ENCODE measurements around the gene SACM1L. TPM values are rescaled to one million over a fixed set of nuclear protein-coding genes. Genes with fewer than 3 reads are reported as not detected.

Gene SACM1L
- total RNA-seq, 1 donor from 2014 or later = 39.4 TPM

GRCh38 chr3:45677841-45678240, 11.4 kb upstream of the SACM1L start:
- TF ChIP-seq, protein P1, sequence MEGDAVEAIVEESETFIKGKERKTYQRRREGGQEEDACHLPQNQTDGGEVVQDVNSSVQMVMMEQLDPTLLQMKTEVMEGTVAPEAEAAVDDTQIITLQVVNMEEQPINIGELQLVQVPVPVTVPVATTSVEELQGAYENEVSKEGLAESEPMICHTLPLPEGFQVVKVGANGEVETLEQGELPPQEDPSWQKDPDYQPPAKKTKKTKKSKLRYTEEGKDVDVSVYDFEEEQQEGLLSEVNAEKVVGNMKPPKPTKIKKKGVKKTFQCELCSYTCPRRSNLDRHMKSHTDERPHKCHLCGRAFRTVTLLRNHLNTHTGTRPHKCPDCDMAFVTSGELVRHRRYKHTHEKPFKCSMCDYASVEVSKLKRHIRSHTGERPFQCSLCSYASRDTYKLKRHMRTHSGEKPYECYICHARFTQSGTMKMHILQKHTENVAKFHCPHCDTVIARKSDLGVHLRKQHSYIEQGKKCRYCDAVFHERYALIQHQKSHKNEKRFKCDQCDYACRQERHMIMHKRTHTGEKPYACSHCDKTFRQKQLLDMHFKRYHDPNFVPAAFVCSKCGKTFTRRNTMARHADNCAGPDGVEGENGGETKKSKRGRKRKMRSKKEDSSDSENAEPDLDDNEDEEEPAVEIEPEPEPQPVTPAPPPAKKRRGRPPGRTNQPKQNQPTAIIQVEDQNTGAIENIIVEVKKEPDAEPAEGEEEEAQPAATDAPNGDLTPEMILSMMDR (IDR thresholded peaks at IDR 0.05; ENCODE audit: insufficient read depth, low read depth, low read length) = no peak
- no peak for TF ChIP-seq EZH2 (IDR thresholded peaks at IDR 0.05; ENCODE audit: insufficient read depth, low read length)
- DNase-seq (ENCODE audit: low read depth) (no peak), FAIRE-seq (no peak)
- H3K36me3 Mint-ChIP-seq (ENCODE audit: low read depth, unreplicated experiment) = peaks cover 34% of the 10 kb centered on the region
- Histone ChIP-seq H3K4me1 (ENCODE audit: insufficient read depth, low read length) (no peaks in the 10 kb centered on the region), H3K36me3 (ENCODE audit: insufficient read depth, low read length) (peaks cover 8% of the 10 kb centered on the region), H3K9ac (ENCODE audit: low read length) (no peak overlapping the region), H3K4me2 (ENCODE audit: low read length) (no peak overlapping the region), H3K27me3 (ENCODE audit: insufficient read depth, low read length) (no peaks in the 10 kb centered on the region), H2AFZ (ENCODE audit: low read depth, low read length) (no peak overlapping the region), H3K27ac (ENCODE audit: low read depth, low read length) (no peak overlapping the region), H3K9me3 (ENCODE audit: insufficient read depth, low read depth, low read length) (peaks cover 1% of the 10 kb centered on the region), H4K20me1 (ENCODE audit: insufficient read depth, low read length) (no peaks in the 10 kb centered on the region), H3K79me2 (ENCODE audit: insufficient read depth, low read length) (no peaks in the 10 kb centered on the region), H3K4me3 (ENCODE audit: insufficient read depth, low read depth, low read length) (no peak overlapping the region)
- no peaks in the 10 kb centered on the region for H3K9me3 Mint-ChIP-seq (ENCODE audit: unreplicated experiment)
- H3K27ac Mint-ChIP-seq (ENCODE audit: unreplicated experiment) = peak overlapping the region; percentile 78
- peaks cover 17% of the 10 kb centered on the region for H3K4me1 Mint-ChIP-seq (ENCODE audit: low read depth, unreplicated experiment)
- no peaks in the 10 kb centered on the region for H3K27me3 Mint-ChIP-seq (ENCODE audit: low read depth, unreplicated experiment)
- H3K4me3 Mint-ChIP-seq (ENCODE audit: unreplicated experiment) = no peak overlapping the region

- Mint-ChIP-seq H3K36me3 (ENCODE audit: low read depth, unreplicated experiment) (peaks cover 24% of the 10 kb centered on the region), H3K4me3 (ENCODE audit: unreplicated experiment) (no peak overlapping the region), H3K27me3 (ENCODE audit: low read depth, unreplicated experiment) (no peaks in the 10 kb centered on the region), H3K9me3 (ENCODE audit: unreplicated experiment) (no peaks in the 10 kb centered on the region), H3K4me1 (ENCODE audit: low read depth, unreplicated experiment) (peaks cover 17% of the 10 kb centered on the region), H3K27ac (ENCODE audit: unreplicated experiment) (peak overlapping the region; percentile 26)
- TF ChIP-seq, protein P1 (IDR thresholded peaks at IDR 0.05; ENCODE audit: insufficient read depth, low read depth, low read length) = no peak
- no peak for TF ChIP-seq EZH2 (IDR thresholded peaks at IDR 0.05; ENCODE audit: insufficient read depth, low read length)
- Histone ChIP-seq H2AFZ (ENCODE audit: low read depth, low read length) (no peak overlapping the region), H3K27ac (ENCODE audit: low read depth, low read length) (no peak overlapping the region), H3K27me3 (ENCODE audit: insufficient read depth, low read length) (no peaks in the 10 kb centered on the region), H3K79me2 (ENCODE audit: insufficient read depth, low read length) (no peaks in the 10 kb centered on the region), H3K36me3 (ENCODE audit: insufficient read depth, low read length) (peaks cover 2% of the 10 kb centered on the region), H3K4me3 (ENCODE audit: insufficient read depth, low read depth, low read length) (no peak overlapping the region), H4K20me1 (ENCODE audit: insufficient read depth, low read length) (no peaks in the 10 kb centered on the region), H3K9ac (ENCODE audit: low read length) (no peak overlapping the region), H3K4me1 (ENCODE audit: insufficient read depth, low read length) (no peaks in the 10 kb centered on the region), H3K9me3 (ENCODE audit: insufficient read depth, low read depth, low read length) (peaks cover 2% of the 10 kb centered on the region), H3K4me2 (ENCODE audit: low read length) (no peak overlapping the region)
- DNase-seq (ENCODE audit: low read depth) (no peak), FAIRE-seq (no peak)
Measured at GRCh38 chr3:45679805-45680204, 9.4 kb upstream of the SACM1L start.

GRCh38 chr3:45681221-45681620, 8.0 kb upstream of the SACM1L start:
- Histone ChIP-seq H3K4me2 (ENCODE audit: low read length) (no peak overlapping the region), H2AFZ (ENCODE audit: low read depth, low read length) (no peak overlapping the region), H3K27ac (ENCODE audit: low read depth, low read length) (no peak overlapping the region), H4K20me1 (ENCODE audit: insufficient read depth, low read length) (no peaks in the 10 kb centered on the region), H3K79me2 (ENCODE audit: insufficient read depth, low read length) (no peaks in the 10 kb centered on the region), H3K9ac (ENCODE audit: low read length) (no peak overlapping the region), H3K27me3 (ENCODE audit: insufficient read depth, low read length) (no peaks in the 10 kb centered on the region), H3K4me3 (ENCODE audit: insufficient read depth, low read depth, low read length) (no peak overlapping the region), H3K36me3 (ENCODE audit: insufficient read depth, low read length) (peaks cover 2% of the 10 kb centered on the region), H3K4me1 (ENCODE audit: insufficient read depth, low read length) (no peaks in the 10 kb centered on the region), H3K9me3 (ENCODE audit: insufficient read depth, low read depth, low read length) (peaks cover 2% of the 10 kb centered on the region)
- Mint-ChIP-seq H3K27ac (ENCODE audit: unreplicated experiment) (no peak overlapping the region), H3K4me1 (ENCODE audit: low read depth, unreplicated experiment) (peaks cover 14% of the 10 kb centered on the region), H3K27me3 (ENCODE audit: low read depth, unreplicated experiment) (no peaks in the 10 kb centered on the region), H3K9me3 (ENCODE audit: unreplicated experiment) (no peaks in the 10 kb centered on the region), H3K36me3 (ENCODE audit: low read depth, unreplicated experiment) (peaks cover 17% of the 10 kb centered on the region), H3K4me3 (ENCODE audit: unreplicated experiment) (no peak overlapping the region)
- FAIRE-seq (no peak), DNase-seq (ENCODE audit: low read depth) (no peak)
- no peak for TF ChIP-seq EZH2 (IDR thresholded peaks at IDR 0.05; ENCODE audit: insufficient read depth, low read length)
- TF ChIP-seq, protein P1 (IDR thresholded peaks at IDR 0.05; ENCODE audit: insufficient read depth, low read depth, low read length) = no peak
